GM18858 (cell line): ENCODE data around the gene LBH.
A peak's percentile ranks its signal among the peaks of the same experiment; 100 is the strongest.

Source experiments
- ATAC-seq: cut with Tn5 transposase; IDR thresholded peaks from one replicate; pipeline ENCODE4 v1.9.1; 2021; ENCODE audit not compliant: unreplicated experiment

Gene LBH

DNA sequence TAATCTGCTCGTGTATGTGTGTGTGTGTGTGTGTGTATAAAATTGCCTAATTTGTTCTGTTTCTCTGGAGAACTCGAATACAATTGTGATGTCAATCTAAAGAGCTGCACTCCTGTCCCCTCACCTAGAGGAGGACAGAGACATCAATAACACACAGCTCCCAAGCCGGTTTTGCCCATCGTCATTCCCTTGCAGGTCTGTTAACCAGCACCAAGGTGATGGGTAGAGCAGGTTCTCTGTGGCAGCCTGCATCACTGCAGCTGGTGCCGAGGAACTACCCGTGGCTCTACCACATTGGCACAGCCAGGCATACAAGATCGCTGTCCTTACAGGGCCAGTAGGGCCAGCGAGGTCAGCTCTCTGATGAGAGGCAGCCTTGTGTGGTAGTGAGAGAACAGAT is 41.0 kb downstream of the LBH start:
- no peak for ATAC-seq

- ATAC-seq: no peak
Measured at GRCh38 chr2:30272761-30273573, 41.6 kb downstream of the LBH start.

GRCh38 chr2:30273574-30273929 is 42.2 kb downstream of the LBH start:
- no peak for ATAC-seq

- ATAC-seq: no peak
Measured at GRCh38 chr2:30275256-30275655, 43.9 kb downstream of the LBH start.

GRCh38 chr2:30276455-30276911 is 45.1 kb downstream of the LBH start:
- ATAC-seq: no peak

- ATAC-seq: no peak
Measured at GRCh38 chr2:30277582-30277981, 46.2 kb downstream of the LBH start.

DNA sequence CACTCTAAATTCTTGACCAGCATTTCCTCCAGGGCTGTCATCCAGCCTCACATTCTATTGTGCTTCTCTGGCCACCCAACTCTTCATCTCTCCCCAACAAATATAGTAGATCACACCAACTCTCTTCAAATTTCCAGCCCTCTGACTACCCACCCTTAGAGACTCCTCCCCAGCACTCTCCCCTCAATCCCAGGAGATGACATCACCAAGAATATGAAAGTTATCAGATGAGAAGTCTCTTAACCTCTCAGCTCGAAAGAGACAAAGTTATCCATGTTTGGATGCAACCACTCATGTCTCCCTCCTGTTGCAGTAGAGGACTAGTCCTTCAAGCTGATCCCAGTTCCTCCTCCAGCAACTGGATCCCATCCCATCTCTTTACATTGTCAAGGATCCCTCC is 47.1 kb downstream of the LBH start:
- no peak for ATAC-seq

DNA sequence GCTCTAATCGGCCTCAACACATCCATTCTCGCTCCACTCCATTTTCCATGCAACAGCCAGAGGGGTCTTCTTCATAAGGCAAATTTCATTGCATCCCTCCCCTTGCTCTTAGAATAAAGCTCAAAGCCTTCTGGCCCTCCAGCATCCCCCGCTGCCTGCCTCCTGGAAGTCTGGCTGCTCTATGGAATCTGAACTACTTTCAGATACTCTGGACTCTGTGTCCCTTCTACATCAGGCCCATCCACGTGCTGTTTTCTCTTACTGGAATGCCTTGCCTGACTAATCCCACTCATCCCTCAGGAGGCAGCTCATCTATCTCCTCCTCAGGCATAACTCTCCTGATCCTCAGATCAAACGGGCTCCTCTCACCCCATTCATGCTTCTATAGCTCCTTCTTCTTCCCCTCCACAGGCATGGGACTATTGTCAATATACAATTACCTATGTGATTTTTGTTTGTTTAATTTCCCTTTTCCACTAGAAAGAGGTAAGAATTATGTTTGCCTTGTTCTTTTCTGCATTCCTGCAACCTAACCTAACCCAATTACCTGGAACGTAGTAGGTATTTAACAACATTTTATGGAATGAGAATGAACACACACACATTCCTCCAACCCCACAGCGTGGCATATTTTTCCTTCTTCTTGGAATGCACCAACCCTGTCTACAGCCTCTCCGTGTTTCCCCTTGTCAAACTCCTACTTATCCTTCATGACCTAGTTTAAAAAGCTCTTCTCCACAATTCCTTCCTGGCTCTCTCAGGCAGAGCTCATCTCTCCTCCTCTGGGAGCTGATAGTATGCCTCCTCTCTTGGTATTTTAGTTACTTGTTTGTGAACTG is 49.5 kb downstream of the LBH start:
- no peak for ATAC-seq

DNA sequence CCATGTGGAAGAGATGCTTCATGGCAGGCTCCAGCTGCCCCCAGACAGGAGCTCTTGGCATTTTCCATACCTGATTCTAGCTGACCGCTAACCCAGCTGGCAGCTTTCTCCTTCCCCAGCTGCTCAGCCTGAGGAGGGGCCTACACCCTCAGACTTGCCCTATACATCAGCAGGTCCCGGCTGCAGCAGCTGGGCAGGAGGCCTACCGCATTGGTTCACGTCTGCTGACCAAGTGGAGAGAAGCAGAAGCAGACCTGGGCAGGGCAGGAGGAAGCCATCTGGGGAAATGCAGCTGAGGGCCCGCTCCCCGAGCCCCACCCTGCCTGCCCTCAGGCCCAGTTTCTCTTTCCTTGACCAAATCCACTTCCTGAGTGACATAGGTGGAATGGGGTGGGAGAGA is 50.7 kb downstream of the LBH start:
- ATAC-seq: peak; percentile 77

DNA sequence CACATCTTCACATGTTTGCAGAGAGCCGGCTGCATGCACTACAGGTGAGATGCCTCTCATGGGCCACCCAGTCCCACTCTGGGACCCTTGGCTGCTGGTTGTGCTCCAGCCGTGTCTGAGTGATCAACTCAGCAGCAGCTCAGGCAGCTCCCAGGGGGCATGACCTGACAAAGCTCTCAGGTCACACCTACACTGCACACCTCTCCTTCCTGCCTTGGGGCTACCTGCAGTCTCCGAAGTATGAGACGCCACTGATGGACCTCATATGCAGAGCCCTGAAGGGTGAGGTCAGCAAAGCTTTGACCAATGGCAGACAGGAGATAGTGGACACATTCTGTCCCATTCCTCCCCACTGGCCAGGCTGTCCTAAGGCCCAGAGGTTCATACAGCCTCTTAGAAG is 51.4 kb downstream of the LBH start:
- no peak for ATAC-seq

GRCh38 chr2:30283931-30284565 is 52.7 kb downstream of the LBH start:
- no peak for ATAC-seq

GRCh38 chr2:30285758-30286157 is 54.4 kb downstream of the LBH start:
- no peak for ATAC-seq

DNA sequence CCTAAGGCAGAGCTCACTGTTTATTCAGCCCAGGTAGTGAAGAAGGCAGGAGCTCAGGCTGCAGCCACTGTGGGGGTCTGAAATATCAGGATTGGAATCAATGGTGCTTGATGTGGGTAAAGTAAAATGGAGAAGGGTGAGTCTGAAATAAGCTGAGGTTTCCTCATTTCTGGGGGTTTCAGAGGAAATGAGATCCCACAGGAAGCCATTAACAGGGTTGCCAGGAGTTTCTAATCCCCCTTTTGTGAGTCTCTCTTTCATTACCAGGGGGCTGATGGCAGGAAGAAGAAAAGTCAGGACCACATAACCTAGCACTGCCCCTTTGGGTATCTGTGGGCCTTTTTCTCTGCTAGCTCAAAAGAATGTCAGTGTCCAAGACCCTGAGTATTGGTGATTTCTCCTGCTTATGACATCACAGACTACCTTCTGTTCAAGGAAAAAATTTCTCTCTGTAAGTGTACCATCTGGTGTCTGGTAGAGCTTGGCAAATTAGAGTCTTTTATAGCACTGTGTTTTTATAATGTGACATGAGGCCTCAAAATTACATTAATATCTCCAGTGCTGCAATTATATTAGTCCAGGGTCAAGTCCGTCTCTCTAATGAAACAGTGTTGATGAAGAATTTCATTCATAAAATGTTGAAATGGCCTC is 56.0 kb downstream of the LBH start:
- ATAC-seq: no peak

- peak; percentile 49 for ATAC-seq
Measured at GRCh38 chr2:30287857-30288513, 56.7 kb downstream of the LBH start.

DNA sequence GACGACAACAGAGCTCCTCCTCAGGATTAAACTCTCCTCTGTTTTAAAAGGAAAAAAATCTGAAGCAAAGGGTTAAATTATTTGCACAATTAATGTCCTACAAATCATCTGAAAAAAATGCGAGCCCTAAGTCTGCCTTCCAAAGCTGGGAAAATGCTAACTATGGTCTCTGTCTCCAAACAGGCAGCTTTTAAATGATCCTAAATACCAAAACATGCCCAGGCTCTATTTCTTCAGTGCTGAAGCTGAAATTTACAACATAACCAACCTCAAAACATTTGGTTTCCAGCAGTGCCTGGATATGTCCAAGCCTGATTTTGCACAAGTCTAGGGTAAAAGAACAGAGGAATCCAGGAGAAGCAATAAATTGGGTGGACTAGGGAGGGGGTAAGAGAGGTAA is 57.2 kb downstream of the LBH start:
- ATAC-seq: no peak

GRCh38 chr2:30293303-30293921 is 62.1 kb downstream of the LBH start:
- ATAC-seq: no peak

DNA sequence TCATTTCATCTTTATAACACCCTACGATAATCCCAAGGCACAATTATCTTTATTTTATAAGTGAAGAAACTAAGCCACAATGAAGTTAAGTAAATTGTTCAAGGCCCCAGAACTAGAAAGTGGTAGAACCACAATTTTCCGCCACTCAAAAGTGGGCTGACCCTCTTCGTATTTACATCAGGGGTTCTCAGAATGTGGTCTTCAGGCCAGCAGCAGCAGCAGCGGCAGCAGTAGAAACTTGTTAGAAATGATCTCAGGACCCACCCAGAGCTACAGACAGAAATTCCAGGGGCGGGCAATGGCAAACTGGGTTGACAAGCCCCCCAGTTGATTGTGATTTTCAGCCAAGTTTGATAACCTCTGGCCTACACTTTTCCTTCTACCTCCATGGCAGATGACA is 62.8 kb downstream of the LBH start:
- ATAC-seq: no peak

DNA sequence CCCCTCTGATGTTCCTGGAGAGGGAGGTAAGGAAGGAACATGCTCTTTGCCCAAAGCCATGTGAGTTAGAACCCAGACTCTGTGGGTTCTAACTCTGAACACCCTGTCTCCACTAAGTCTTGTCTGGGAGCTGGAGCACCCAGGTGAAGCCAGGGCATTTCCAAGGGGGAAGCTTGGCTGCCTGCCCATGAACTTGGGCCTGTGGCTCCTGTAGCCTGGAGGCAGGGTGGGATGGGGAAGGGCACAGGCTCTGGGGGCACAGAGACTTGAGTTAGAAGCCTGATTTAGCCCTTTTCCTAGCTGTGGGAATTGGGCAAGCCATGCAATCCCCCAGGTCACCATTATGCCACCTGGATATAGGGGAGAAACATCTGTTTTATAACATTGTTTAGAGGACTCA is 65.2 kb downstream of the LBH start:
- ATAC-seq: no peak

- ATAC-seq: peak; percentile 56
Measured at GRCh38 chr2:30298302-30298701, 67.0 kb downstream of the LBH start.

DNA sequence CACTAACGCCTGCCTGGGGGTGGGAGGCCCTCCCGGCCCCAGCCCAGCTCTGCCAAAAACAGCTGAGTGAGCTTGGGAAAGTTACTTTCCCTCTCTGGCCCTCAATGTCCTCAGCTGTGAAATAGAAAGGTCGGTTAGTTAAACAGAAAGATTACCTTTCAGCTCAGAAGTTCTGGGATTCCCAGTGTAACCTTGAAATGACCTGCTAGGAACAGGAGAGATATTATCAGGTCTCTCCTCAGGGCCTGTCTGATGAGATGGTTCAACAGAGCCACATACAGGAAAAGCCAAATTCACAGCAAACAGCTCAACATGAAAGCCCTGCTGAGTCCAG is 68.8 kb downstream of the LBH start:
- ATAC-seq: no peak
